Epithelial cell of proximal tubule (primary cell): Measurements from ENCODE around the gene GMPR. TPM values are rescaled to one million over a fixed set of nuclear protein-coding genes. Genes with fewer than 3 reads are reported as not detected.

Source experiments
- DNase-seq: peaks from one replicate; pipeline ENCODE4 v3.0.0-alpha.2; 2011; ENCODE audit warnings: low read depth
- H3K4me3 ChIP-seq: 2 replicates; pipeline ENCODE4 v1.5.1; 2011; ENCODE audit warnings: low read depth, mild to moderate bottlenecking, low read length
- CTCF ChIP-seq: conservative IDR thresholded peaks from 2 replicates; pipeline ENCODE4 v1.5.1; 2012; ENCODE audit warnings: low read depth, mild to moderate bottlenecking, low read length
- total RNA-seq: library from RNA; depleted of rRNA; stranded (reverse); fragments of >200 nt; gene quantifications from 2 replicates; pipeline ENCODE4 v1.2.3, GENCODE V29; 2015

The GMPR gene
- total RNA-seq, 1 donor from 2014 or later, result 0.81 TPM

DNA sequence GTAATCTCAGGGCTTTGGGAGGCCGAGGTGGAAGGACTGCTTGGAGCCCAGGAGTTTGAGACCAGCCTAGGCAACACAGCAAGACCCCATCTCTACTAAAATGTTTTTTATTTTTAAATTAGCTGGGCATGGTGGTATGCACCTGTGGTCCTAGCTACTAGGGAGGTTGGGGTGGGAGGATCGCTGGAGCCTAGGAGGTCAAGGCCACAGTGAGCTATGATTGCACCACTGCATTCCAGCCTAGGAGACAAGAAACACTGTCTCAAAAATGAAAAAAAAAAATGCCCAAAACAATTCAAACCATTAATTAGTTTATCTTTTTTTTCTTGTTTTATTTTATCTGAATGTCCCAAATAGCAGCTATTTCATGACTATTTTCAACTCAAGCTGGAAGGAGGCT lies 85.8 kb downstream of the GMPR start:
- DNase-seq, result no peak
- no peak overlapping the region for H3K4me3 ChIP-seq
- no peak for TF ChIP-seq CTCF

GRCh38 chr6:16324606-16325225 lies 86.3 kb downstream of the GMPR start:
- no peak for TF ChIP-seq CTCF
- no peak for DNase-seq
- H3K4me3 ChIP-seq, result no peak overlapping the region

- DNase-seq, result no peak
- TF ChIP-seq CTCF, result no peak
- no peak overlapping the region for H3K4me3 ChIP-seq
Observed at GRCh38 chr6:16326531-16326930, 88.1 kb downstream of the GMPR start.

DNA sequence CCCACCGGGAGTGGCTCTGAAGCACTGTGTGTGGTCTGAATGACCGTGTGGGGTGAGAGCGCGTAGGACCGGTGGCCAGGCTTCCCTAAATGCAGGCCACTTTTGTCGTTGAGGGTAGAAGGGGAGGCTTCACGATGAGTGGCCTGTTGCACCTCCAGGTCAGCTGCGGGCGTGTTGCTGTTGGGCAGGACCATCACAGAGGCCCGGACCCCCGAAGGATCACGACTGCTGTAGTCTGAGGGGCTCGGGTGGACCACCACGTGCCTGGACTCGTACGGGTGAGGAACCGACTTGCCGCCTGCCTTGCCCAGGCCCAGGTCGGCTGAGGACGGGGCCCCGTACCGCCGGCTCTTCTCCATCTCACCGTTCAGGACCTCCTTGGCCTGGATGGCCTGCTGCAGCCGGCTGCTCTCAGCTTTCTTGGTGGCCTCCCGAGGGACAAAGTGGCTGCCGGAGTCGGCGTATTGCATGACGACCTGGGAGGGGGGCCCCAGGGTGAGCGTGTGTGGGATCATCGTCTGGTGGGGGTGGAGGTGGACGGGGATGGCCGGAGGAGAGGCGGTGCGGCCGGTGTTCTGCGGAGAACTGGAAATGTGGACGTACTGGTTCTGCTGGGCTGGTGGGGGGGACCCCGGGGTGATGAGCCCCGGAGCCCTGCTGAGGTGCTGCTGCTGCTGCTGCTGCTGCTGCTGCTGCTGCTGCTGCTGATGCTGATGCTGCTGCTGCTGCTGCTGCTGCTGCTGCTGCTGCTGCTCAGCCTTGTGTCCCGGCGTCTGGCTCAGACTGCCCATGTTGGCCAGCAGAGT lies 88.8 kb downstream of the GMPR start:
- DNase-seq, result no peak
- no peak overlapping the region for H3K4me3 ChIP-seq
- no peak for TF ChIP-seq CTCF

DNA sequence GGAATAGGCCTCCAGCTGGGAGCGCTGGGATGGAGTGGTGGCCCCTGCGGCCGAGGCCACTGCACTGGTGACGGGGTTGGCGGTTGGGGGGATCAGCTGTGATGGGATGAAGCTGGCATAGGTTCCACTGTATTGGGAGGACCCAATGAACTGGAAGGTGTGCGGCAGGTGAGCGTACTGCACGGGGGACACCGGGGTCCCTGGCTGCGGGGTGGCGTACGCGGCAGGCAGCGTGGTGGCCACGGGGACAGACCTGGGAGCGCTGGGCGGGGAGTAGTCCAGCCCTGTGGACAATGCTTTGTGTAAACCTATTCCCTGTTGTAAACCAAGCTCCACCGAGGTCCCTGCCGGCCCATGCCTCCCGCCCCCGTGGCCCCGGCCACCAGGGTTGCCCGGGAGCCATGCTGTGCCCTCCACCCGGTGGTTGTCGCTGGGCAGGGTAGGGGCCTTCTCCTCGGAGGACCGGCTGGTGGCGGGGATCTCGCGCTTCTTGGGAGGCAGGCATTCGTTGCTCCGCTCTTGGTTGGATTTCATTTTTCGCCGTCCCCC lies 89.5 kb downstream of the GMPR start:
- TF ChIP-seq CTCF, result no peak
- H3K4me3 ChIP-seq, result no peak overlapping the region
- DNase-seq, result no peak

DNA sequence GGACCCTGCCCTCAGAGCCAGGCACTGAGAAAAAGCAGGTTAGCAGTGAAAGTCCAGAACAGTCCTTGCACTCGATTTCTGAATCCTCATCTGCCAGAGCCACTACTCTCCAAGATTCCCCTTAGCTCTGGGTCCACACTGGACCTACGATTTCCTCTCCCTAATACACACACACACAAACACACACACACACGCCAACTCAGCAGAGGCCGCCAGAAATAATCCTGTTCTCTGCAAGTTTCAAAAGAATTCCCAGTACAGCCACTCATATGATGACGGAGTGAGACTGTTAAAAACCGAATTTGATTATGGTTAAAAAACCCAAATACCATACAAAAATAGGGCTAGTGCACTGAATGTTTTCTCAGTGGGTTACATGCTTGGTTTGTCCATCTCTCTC lies 90.8 kb downstream of the GMPR start:
- DNase-seq, result no peak
- TF ChIP-seq CTCF, result no peak
- H3K4me3 ChIP-seq, result no peak overlapping the region
